NCI-H1417 (cell line): ENCODE measurements around the gene ATP8A2.
"Not testable (repeated sequence)": the region's sequence is repeated elsewhere in the genome, so short reads cannot be mapped to it uniquely, and the experiment has no call there.

Experiments used
- DNase-seq, 3 experiments: peaks; one replicate each; lab custom pipeline; 2025; lab: John Stamatoyannopoulos, UW

Gene ATP8A2

DNA sequence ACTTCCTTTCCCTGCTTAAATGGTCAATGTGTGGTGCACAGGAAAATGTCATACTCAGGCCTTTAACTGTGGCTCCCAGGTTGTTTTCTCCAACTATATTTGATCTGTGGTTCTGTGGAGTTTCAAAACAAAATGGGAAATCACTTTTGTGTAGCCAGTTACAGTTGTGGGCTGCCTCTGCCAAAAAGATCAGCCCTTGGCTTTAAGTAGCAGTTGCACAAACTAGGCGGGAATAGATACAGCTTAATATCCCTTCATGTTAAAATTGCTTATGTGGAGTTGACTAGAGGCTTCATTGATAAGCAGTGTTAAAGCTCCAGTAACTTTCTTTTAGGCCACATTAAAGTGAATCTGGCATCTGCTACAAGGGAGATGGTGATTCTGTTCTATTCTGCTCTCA is 395.2 kb downstream of the ATP8A2 start:
- no peak for DNase-seq

DNA sequence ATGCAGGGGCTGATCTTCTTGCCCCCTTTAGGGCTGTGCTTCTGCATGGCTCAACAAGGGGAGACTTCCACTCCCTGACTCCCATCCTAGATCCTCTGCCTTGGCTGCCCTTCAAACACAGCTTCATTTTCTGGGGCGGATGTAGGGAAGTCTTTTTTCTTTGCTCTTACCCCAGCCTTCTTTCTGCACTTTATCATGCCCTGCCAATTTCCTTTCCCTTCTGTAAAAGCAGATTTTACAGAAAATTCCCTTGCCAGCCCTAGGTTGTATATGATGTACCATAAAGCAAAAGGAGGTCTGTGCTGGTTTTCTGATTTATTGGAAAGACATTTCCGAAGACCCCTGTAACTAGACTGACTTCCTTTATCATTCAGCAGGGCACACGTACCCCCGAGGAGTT is 396.6 kb downstream of the ATP8A2 start:
- DNase-seq: no peak

DNA sequence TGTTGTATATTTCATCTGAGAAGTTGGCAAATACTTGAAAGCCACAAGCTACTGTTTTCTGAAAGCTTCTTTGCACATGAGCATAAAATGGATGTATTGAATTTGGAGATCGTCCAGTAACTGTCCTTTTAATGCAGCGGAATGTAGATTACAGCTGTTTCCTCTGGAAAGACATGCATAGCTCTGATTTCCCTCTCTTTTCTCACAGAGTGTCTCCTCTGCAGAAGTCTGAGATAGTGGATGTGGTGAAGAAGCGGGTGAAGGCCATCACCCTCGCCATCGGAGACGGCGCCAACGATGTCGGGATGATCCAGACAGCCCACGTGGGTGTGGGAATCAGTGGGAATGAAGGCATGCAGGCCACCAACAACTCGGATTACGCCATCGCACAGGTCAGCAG is 397.1 kb downstream of the ATP8A2 start:
- DNase-seq: no peak

DNA sequence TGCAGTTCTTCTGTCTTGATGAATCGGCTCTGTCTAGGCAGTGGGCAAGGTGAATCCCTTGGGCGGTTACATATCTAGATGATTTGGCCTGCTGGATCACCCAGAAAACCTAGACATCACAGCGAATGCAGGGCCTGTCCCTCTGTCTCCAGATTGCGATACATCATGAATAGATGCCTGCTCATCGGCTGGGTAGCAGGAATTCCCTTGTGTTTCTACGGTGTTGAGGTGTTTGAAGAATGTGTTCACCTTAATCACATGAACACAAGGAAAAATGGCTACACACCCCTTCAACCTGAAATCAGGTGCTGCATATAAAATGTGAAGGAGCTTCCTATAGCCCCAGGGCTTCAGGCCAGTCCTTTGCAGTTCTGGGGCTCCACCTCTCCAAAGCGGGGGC is 398.8 kb downstream of the ATP8A2 start:
- DNase-seq: no peak

DNA sequence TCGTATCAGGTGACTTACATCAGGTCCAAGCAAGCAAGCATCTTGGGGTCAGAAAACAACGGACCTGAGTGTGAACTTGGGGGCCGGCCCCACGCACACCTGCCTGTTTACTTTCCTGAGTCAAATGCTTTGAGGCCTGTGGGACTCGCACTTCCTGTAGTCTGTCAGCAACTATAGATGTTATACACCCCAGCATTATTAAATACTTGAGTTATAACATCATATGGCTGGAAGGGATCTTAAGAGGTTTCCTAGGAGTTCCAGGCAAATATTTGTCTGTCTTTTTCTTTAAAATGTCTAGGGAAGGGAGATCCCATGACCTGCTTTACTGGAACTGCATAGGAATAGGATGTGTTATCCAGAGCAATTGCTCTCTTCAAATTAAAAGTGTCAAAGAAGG is 399.4 kb downstream of the ATP8A2 start:
- DNase-seq: no peak

DNA sequence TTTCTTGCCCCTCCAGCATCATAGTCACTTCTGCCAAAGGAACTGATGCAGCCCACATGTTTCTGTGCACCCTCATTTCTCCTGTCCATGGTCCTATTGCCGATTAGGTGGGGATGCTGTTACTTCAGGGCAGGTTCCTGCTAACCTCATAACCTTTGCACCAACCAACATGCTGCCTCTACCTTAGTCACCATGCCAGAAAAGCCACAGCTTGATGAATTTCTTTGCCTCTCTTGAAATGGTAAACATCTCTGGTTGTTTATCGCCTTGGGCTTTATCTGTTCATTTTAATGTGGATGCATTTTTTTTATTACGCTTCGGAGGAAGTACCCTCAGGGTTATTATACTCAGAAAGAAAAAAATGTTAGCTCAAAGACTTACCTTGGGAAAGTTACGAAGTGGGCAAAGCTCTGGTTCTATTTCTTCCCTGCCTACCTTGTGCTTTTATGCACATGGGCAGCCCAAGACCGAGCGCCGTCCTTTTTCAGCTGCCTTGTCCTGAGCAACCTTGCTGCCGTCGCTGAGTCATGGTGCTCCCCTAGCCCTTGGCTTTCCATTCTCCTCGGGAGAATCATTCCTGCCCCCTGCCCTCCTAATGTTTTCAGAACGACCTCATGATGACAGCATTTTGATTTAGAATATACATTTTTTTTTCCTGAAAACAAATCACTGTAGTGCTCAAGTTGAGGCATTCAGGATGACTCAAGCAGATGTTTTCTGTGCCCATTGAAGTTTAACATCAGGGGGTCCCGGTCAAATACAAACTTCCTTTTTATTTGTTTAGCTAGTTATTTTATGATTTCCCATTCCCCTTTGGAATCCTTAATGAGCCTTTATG is 400.1 kb downstream of the ATP8A2 start:
- no peak for DNase-seq

DNA sequence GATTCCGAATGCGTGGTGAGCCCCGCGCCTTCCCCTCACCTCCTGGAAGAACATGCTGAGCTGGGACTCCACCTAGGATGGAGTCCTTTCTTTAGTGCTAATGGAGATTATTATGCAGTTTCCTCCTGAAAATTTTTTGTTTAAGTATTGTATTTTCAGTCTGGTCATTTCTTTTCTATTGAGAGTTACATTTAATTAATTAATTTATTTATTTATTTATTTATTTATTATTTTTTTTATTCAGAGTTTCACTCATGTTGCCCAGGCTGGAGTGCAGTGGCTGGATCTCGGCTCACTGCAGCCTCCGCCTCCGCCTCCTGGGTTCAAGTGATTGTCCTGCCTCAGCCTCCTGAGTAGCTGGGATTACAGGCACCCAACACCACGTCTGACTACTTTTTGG is 400.8 kb downstream of the ATP8A2 start:
- DNase-seq: not testable (repeated sequence)

DNA sequence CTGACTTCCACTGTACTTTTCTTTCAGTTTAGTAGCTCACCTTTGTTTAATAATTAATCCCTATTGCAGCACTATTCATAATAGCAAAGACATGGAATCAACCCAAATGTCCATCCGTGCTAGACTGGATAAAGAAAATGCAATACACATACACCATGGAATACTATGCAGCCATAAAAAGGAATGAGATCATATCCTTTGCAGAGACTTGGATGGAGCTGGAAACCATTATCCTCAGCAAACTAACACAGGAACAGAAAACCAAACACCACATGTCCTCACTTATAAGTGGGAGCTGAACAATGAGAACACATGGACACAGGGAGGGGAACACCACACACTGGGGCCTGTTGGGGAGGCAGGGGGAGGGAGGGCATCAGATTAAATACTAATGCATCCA is 402.3 kb downstream of the ATP8A2 start:
- DNase-seq: not testable (repeated sequence)

DNA sequence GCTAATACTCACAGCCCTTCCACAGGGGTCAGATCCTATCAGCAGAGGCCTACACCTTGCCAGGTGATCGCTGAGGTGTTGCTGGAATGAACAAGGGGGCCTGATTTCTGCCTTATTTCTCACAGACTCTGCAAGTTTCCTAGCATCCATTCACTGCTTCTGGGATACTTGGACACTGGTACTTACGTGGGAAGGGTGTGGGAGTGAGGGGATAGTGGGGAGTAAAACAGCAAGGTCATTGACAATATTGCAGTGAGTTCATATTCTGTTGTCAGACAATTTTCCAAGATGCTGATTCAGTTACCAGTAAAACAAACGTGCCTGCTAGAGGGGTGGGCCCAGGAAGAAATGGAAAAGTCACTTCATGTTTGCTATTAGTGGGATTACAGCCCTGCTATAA is 403.5 kb downstream of the ATP8A2 start:
- DNase-seq: no peak

DNA sequence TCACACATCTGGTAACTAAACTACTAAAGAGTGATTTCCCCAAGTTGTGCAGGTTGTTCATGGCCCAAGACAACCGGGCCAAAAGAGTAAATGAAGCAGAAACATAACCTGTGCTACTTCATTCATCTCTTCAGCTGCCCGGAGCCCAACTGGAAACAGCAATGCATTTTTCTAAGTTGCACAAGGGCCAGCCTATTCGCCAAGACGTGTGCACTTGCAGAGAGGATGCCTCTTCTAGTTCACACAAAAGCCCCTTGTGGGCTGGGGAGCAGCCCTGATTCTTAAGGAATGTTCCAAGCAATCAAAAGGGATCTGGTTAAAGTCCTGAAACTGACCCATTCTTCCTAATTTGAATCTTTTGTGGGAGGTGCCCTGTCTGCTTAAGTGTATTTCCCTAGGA is 404.2 kb downstream of the ATP8A2 start:
- DNase-seq: no peak

DNA sequence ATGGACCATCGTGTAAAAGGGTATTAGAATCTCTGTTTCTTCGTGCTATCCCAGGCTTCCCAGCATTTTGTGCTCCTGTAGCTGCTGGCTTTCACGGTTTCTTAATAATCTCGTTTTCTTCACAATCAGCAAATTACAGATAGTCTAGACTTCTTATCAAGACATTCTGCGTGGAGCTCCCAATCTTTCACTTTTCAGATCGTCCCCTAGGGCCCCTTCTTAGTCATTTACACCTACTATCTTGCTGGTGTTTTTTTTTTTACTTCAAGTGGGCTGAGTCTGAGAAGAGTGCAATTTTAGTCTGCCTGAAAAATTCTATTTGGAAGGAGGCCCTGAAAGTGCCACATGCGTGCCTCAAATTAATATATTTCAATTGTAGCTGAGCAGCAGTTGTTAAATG is 404.9 kb downstream of the ATP8A2 start:
- no peak for DNase-seq

DNA sequence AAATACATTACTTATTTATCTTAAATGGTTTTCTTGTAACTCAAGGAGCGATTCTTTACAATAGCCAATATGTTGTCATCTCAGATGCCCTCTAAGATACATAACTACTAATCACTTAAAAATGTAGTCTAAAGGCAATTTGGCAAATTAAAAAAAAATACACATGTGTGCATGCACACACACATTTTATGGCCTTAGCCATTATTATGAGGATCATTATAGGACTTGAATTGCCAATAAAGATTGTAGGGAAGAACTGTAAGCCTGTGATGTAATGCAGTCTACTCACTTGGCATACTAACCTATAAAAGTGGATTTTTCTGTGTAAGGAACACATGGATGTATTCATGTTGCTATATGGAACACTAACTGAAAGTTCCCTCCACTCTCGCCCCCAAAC is 405.7 kb downstream of the ATP8A2 start:
- DNase-seq: no peak

DNA sequence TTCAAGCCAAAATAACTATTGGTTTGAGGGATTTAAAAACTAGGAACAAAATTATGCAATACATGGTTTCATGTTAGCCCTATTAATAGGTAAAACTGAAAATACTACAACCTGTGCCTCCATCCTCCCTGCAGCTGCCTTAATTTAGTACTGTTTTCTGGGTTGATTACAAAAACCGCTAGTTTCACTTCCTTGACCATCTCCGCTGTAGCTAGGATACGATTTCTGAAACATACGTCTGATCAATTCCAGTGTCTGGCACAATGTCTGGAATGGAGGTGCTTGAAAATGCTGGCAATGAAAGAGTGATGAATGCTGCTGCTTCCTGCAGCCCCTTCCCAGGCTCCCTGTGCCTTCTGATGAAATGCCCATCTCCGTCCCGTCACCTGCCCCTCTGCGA is 406.6 kb downstream of the ATP8A2 start:
- DNase-seq: no peak

DNA sequence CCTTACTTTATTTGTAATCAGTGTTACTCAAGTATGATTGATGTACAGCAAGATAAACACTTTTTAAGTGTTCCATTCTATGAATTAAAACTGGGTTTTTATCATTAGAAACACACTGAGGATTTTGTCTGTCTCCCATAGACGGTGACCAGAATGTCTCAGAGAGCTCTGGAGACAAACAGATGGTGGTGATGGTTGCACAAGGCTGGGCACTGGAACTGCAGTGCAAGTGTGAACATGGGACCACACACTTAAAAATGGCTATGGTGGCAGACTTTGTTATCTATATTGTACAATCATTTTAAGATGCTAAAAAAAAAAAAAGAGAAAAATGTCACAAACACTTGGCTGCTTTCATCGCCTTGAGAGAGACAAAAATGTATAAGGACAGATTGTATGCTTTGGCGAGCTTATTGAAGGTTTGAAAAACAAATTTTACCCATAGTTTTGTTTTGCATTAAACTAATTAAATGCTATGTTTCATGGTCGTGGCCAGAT is 407.1 kb downstream of the ATP8A2 start:
- no peak for DNase-seq

DNA sequence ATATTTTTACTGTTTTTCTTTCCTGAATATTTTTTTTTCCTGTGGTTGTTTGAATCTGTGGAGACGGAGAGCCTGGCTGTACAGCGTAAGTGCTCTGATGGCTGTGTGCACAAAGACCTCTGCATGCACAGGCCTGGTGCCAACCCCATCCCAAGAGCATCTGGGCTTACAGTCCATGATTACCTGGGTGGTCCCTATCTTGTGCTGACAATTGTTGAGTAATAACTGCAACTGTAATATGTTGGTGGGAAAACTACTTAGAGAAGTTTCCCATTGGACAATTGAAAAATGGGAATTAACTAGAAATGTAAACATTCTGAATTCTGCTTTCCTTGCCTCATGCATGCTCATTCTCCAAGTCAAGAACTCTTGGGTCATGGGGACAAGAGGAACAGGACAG is 411.3 kb downstream of the ATP8A2 start:
- DNase-seq: no peak

DNA sequence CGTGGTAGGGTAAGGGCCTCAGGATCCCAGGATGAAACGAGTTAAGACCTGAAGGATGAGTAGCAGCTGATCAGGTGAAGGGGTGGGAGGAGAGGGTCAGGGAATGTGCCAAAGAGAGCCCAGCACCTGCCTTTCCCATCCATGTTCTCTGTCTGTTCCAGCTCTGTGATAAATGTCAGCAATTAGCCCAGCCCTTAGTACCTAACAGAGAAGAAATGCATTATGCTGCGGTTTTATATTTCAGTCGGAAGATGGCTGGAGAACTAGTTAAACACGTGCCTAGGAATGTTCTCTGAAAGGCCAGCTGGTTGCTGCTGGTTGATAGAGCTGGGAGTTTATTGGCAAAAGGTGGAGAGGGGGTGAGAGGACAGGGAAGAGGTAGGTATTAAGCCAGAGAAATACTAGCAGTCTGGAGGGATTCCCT is 411.8 kb downstream of the ATP8A2 start:
- DNase-seq: peak; percentile 7 to 65 (median 60)

DNA sequence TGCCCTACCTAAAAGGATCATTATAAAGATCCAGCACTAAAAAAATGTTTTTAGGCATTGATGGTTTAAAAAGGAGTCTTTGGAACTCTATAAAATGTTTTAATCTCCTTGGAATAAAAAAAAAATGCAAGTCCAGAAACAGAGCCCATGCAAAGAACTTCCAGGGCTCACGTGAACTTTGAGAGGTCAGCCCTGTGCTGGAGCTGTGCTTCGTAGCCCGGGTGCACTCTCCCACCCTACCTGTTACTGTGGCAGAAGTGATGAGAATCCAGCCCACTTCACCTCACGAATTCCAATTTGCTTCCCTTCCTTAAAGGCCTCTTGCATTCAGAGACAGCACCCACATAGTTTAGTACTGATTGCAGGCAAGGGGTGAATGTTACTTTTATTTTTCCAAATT is 412.3 kb downstream of the ATP8A2 start:
- DNase-seq: no peak

DNA sequence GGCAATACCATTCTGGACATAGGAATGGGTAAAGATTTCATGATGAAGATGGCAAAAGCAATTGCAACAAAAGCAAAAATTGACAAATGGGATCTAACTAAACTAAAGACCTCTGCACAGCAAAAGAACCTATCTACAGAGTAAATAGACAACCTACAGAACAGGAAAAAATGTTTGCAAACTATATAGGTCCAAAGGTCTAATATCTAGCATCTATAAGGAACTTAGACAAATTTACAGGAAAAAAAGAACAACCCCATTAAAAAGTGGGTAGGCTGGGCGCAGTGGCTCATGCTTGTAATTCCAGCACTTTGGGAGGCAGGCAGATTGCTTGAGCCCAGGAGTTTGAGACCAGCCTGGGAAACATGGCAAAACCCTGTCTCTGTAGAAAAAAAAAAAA is 418.4 kb downstream of the ATP8A2 start:
- DNase-seq: not testable (repeated sequence)

DNA sequence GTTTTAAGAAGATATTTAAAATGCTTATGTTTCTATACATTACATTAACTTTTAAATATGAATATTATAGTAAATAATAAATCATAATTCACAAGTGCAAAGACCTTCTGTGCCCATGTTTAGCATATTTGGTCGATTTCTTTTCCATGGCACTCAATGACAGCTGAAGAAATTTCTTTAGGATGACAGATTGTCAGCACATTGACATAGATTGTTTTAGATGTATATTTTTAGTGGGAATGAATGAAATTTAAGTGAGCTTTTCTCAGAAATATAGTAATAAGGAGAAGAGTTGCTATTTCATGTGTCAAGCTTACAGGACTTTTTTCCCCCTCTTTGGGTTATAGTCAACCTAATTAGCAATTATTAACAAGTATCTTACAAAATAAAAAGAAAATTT is 423.5 kb downstream of the ATP8A2 start:
- no peak for DNase-seq

DNA sequence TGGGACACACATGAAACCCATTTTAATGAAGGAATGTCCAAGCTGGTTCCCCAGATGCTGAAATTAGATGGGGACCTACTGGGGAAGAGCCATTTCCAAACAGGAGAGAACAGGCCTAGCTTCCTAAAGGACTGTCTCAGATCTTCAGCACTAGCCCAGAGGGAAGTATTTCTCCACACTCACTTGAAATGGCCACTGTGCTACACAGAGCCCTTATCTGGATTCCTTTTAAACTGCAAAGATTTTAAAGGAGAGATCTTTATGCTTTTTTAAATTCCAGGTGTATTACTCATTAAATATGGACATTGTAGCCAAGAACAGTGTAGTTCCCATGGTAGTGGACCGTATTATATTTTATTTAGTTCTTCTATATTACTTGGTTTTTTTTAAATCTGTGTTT is 424.7 kb downstream of the ATP8A2 start:
- no peak for DNase-seq

DNA sequence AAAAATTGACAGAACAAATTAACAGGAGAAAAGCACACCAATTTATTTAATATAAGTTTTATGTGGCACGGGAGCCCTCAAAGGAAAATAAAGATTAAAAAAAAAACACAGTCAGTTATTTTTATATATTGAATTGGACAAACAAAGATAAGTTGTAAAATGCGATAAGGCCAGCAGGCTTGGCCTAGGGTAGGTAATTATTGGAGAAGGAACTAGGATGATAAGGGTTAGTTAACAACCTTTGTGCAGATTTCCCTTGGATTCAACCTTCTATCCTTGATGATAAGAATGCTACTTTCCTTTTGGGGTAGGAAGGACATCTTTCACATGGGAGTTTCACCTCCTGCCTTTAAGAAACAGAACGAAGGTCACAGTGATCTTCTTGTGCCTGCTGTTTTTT is 427.2 kb downstream of the ATP8A2 start:
- DNase-seq: no peak

DNA sequence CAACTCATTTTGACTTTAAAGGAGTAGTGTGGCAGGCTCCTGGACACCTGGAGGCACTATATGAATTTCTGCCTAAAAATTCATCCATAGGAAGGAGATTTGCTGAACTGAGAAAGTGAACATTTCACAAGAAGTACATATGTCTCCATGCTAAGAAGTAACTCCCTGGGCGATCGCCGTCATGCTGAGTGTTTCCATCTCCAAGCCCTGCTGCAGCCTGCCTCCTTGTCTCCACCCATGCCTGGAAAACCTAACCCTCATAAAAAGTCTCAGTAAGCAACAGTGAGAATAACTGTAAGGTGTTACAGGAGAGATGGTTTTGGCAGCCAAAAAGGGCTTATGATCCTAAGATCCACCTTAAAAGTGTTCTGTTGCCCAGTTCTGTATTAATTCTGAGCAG is 428.7 kb downstream of the ATP8A2 start:
- DNase-seq: no peak

DNA sequence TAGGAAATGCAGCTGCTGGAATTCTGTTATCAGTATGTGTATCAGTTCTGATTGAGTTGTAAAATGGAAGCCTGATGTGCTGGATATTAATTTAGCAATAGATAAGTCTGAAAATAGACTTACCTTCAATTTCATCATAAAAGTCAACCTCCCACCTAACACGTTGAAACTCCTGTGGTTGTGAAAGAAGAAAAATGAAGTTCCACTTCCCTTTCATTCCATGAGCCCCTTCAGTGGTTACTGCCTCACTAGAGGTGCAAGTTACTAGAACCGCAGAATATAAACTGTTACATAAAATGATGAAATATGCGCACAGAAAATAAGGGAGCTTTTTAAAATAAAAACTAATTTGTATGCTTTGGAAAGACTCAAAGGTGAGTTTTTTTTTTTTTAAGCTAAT is 430.8 kb downstream of the ATP8A2 start:
- DNase-seq: no peak

DNA sequence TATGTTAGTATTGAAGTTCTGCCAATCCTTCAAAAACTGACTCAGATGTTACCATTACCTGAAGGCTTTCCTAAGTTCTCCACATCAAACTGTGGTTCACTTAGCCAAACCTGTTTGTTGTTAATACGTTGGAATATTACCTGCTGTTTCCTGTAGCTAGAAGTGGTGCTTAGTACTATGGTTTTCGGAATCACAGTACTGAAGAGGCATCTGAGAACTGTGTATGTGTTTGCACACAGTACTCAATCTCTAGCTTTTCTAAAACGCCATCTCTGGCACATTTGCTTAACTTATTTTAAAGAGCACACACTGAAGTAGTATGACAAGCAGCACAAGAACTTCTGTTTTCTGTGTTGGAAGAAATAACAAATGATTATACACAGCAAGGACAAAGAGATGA is 431.9 kb downstream of the ATP8A2 start:
- DNase-seq: peak in 1 of 3 experiments; percentile 7
